Hepatocyte (in vitro differentiated cells): ENCODE measurements around the gene ANKRD55.

ENCODE experiments used
- CTCF ChIP-seq: fragments of 200-600 bp; sonication (generic); IDR thresholded peaks from 2 replicates; pipeline ENCODE4 v1.5.1; 2016; ENCODE audit warnings: antibody characterized with exemption, mild to moderate bottlenecking; ENCODE audit not compliant: poor library complexity
- EZH2 ChIP-seq: fragments of 200-600 bp; sonication (generic); IDR thresholded peaks from 2 replicates; pipeline ENCODE4 v1.6.1; 2016; ENCODE audit warnings: antibody characterized with exemption, mild to moderate bottlenecking, borderline replicate concordance
- EZH2phosphoT487 ChIP-seq: fragments of 200-600 bp; sonication (generic); IDR thresholded peaks from one replicate; pipeline ENCODE4 v1.6.1; 2018; ENCODE audit warnings: antibody characterized with exemption, mild to moderate bottlenecking, low read depth, moderate library complexity; ENCODE audit not compliant: unreplicated experiment, severe bottlenecking

- TF ChIP-seq CTCF (no peak), EZH2 (no peak), EZH2phosphoT487 (no peak)
Observed at GRCh38 chr5:56055287-56055686, 177.8 kb downstream of the ANKRD55 start.
